Spinal cord (tissue), 10 donors: ENCODE data around the gene TCP11. TPM values are rescaled to one million over a fixed set of nuclear protein-coding genes. Genes with fewer than 3 reads are reported as not detected.

ENCODE experiments used
- DNase-seq, 6 donors: peaks; one replicate each; pipeline versions ENCODE4 v3.0.0 to v3.0.0-alpha.2; 2013 to 2015; ENCODE audit warnings: low spot score in 6 of 6, low read depth in 4 of 6
- H3K27ac ChIP-seq: one replicate; pipeline ENCODE4 v1.5.1; 2013; ENCODE audit warnings: low read depth, low read length, control low read depth
- H3K27me3 ChIP-seq: one replicate; pipeline ENCODE4 v1.6.1; 2013; ENCODE audit warnings: low read length; ENCODE audit not compliant: control insufficient read depth, insufficient read depth
- H3K36me3 ChIP-seq: one replicate; pipeline ENCODE4 v1.6.1; 2013; ENCODE audit warnings: low read length; ENCODE audit not compliant: control insufficient read depth, insufficient read depth
- H3K4me1 ChIP-seq: one replicate; pipeline ENCODE4 v1.6.1; 2013; ENCODE audit warnings: low read length; ENCODE audit not compliant: control insufficient read depth, insufficient read depth
- H3K4me3 ChIP-seq: one replicate; pipeline ENCODE4 v1.5.1; 2013; ENCODE audit warnings: low read depth, low read length, control low read depth
- H3K9me3 ChIP-seq: one replicate; pipeline ENCODE4 v1.6.1; 2013; ENCODE audit warnings: low read length; ENCODE audit not compliant: control insufficient read depth, insufficient read depth
- WGBS: methylation state at CpG from one replicate; pipeline ENCODE4 v1.1.5; 2013; ENCODE audit warnings: missing lambda C conversion rate; ENCODE audit not compliant: insufficient coverage; 5-methylcytosine and 5-hydroxymethylcytosine counted together
- polyA plus RNA-seq, 2 donors: library from polyadenylated mRNA; unstranded; fragments of 120-200 nt; gene quantifications; one replicate each; pipeline ENCODE4 v1.2.1, GENCODE V29; 2013; ENCODE audit not compliant: insufficient read length in 2 of 2
- total RNA-seq, 2 donors: library from RNA; depleted of rRNA in 1 of 2; stranded (reverse); fragments of 120-200 nt in 1 of 2; fragments of >200 nt in 1 of 2; gene quantifications; one replicate each; pipeline versions ENCODE4 v1.2.3 to v1.2.4, GENCODE V29; 2013 to 2014
- donor health status: healthy.

Gene TCP11
- total and polyA plus RNA-seq, 4 donors: 0.30 to 2.0 (median 0.45) TPM

DNA sequence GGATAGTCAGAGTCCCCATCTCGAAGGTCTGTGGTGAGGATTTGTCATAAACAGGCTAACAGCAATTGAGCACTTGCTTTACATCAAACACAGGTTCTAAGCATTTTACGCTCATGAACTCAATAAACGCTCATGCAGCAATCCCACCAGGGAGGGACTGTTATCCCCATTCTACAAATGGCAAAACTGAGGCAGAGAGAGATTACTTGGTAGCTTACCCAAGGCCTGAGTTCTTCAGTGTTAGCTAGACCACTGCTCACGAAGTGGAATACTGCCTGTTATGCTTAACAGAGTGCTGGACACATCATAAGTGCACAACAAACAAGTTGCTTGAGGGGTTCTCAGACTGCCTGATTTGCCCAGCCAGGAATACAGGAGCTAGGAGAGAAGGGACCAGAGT lies 23.7 kb upstream of the TCP11 start:
- Histone ChIP-seq H3K4me1 (peaks cover 23% of the 10 kb centered on the region), H3K36me3 (no peaks in the 10 kb centered on the region), H3K4me3 (no peak overlapping the region), H3K27me3 (no peaks in the 10 kb centered on the region), H3K9me3 (no peaks in the 10 kb centered on the region), H3K27ac (no peak overlapping the region)
- 96% methylated on average over 4 of the region's 4 CpGs for WGBS
- DNase-seq: no peak

- WGBS: 86% methylated on average over 6 of the region's 6 CpGs
- H3K27ac ChIP-seq: no peak overlapping the region
- no peak for DNase-seq
- no peaks in the 10 kb centered on the region for H3K9me3 ChIP-seq
- peaks cover 23% of the 10 kb centered on the region for H3K4me1 ChIP-seq
- no peaks in the 10 kb centered on the region for H3K27me3 ChIP-seq
- no peaks in the 10 kb centered on the region for H3K36me3 ChIP-seq
- no peak overlapping the region for H3K4me3 ChIP-seq
These were observed 23.1 kb upstream of the TCP11 start for GRCh38 chr6:35164277-35164676.

- Histone ChIP-seq H3K4me1 (peaks cover 20% of the 10 kb centered on the region), H3K27me3 (no peaks in the 10 kb centered on the region), H3K9me3 (no peaks in the 10 kb centered on the region), H3K27ac (no peak overlapping the region), H3K4me3 (no peak overlapping the region), H3K36me3 (no peaks in the 10 kb centered on the region)
- 87% methylated on average over 4 of the region's 7 CpGs for WGBS
- DNase-seq: no peak
These were observed 22.7 kb upstream of the TCP11 start for GRCh38 chr6:35163836-35164235.

- no peak overlapping the region for H3K4me3 ChIP-seq
- peak in 2 of 6 donors; percentile 35 to 45 for DNase-seq
- H3K4me1 ChIP-seq: peaks cover 14% of the 10 kb centered on the region
- 70% methylated on average over 2 of the region's 5 CpGs for WGBS
- H3K36me3 ChIP-seq: no peaks in the 10 kb centered on the region
- H3K9me3 ChIP-seq: no peaks in the 10 kb centered on the region
- no peak overlapping the region for H3K27ac ChIP-seq
- no peaks in the 10 kb centered on the region for H3K27me3 ChIP-seq
These were observed 20.9 kb upstream of the TCP11 start for GRCh38 chr6:35161776-35162607.

GRCh38 chr6:35161266-35161665 lies 20.1 kb upstream of the TCP11 start:
- Histone ChIP-seq H3K27me3 (no peaks in the 10 kb centered on the region), H3K36me3 (no peaks in the 10 kb centered on the region), H3K9me3 (no peaks in the 10 kb centered on the region), H3K27ac (no peak overlapping the region), H3K4me3 (no peak overlapping the region), H3K4me1 (peaks cover 11% of the 10 kb centered on the region)
- DNase-seq: peak in 2 of 6 donors; percentile 39 to 81

DNA sequence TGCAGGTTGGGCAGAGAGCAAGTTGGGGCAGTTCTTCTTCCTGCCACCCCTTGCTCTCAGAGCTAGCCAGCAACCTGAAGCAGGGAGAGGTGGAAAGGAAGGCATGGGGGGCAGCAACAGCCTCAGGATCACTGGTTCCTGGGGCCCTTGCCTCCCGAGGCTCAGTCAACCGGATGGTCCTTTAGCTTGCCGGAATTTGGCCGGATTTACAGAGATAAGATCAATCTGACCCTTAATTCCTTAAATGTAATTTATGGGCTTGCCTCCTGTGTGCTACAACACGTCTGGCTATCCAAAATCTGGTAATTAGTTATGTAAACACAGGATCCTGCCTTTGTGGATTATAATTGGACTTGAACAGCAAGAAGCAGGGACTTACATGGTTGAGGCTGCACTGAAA lies 19.5 kb upstream of the TCP11 start:
- no peak for DNase-seq
- no peak overlapping the region for H3K4me3 ChIP-seq
- whole genome bisulfite sequencing: 20% methylated on average over 1 of the region's 5 CpGs
- no peaks in the 10 kb centered on the region for H3K27me3 ChIP-seq
- H3K4me1 ChIP-seq: peaks cover 11% of the 10 kb centered on the region
- no peaks in the 10 kb centered on the region for H3K36me3 ChIP-seq
- H3K9me3 ChIP-seq: no peaks in the 10 kb centered on the region
- no peak overlapping the region for H3K27ac ChIP-seq

DNA sequence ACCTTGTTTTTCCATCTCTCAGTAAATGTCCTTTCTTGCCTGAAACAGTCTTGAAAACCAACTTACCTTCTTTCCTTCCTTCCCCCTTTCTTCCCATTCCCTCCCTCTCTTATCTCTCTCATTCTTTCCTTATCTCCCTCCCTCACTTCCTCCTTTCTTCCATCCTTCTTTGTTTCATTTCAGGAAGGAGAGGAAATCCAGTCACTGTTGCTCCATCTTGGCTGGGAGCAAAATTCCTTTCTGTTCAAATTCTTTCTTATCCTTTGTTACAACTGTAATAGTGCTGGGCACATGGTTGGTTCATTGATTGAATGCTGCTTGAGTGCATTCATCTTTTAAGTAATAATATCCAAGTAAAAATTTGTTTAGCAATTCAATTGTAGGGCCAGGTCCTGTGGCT lies 17.4 kb upstream of the TCP11 start:
- Histone ChIP-seq H3K4me3 (no peak overlapping the region), H3K9me3 (no peaks in the 10 kb centered on the region), H3K4me1 (peaks cover 11% of the 10 kb centered on the region), H3K27me3 (no peaks in the 10 kb centered on the region), H3K36me3 (no peaks in the 10 kb centered on the region), H3K27ac (no peak overlapping the region)
- DNase-seq: no peak

DNA sequence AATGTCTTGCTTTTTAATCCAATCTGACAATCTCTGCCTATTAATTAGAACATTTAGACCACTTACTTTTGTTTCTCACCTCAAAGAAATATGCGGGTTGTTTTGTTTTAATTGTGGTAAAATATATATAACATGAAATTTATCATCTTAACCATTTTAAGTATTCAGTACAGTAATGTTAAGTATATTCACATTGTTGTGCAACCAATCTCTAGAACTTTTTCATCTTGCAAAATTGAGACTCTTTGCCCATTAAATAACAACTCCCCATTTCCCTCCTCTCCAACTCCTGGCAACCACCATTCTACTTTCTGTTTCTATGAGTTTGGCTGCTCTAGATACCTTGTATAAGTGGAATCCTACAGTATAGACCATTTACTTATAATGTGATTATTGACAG lies 13.8 kb upstream of the TCP11 start:
- no peak overlapping the region for H3K4me3 ChIP-seq

GRCh38 chr6:35154262-35154661 lies 13.1 kb upstream of the TCP11 start:
- H3K27me3 ChIP-seq: no peaks in the 10 kb centered on the region
- H3K9me3 ChIP-seq: no peaks in the 10 kb centered on the region
- H3K36me3 ChIP-seq: no peaks in the 10 kb centered on the region
- no peaks in the 10 kb centered on the region for H3K4me1 ChIP-seq
- no peak overlapping the region for H3K4me3 ChIP-seq
- no CpG with 5 or more reads among the region's 2 CpGs for WGBS
- DNase-seq: no peak
- no peak overlapping the region for H3K27ac ChIP-seq

More for the DNA sequence above, 13.8 kb upstream of the TCP11 start:
- WGBS: no CpG with 5 or more reads among the region's 1 CpG
- H3K27me3 ChIP-seq: no peaks in the 10 kb centered on the region
- no peaks in the 10 kb centered on the region for H3K36me3 ChIP-seq
- H3K9me3 ChIP-seq: no peaks in the 10 kb centered on the region
- no peak overlapping the region for H3K27ac ChIP-seq
- DNase-seq: no peak
- no peaks in the 10 kb centered on the region for H3K4me1 ChIP-seq

DNA sequence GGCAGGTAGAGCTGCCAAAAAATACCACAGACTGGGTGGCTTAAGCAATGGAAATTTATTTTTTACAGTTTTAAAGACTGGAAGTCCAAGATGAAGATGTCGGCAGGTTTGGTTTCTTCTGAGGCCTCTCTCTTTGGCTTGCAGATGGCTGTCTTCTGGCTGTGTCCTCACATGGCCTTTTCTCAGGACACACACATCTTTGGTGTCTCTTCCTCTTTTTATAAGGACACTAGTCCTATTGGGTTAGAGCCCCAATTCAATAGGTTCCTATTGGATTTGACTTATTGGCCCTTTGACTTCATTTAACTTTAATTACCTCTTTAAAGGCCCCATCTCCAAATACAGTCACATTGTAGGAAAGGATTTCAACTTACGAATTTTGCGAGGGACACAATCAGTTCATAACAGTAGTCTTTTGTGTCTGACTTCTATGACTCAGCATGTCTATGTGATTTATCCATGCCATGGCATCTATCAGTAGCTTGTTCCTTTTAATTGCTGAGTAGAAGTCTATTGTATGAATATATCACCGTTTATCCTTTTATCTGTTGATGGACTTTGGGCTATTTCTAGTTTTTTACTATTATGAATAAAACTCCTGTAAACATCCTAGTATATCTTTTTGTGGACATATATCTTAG lies 11.0 kb upstream of the TCP11 start:
- H3K9me3 ChIP-seq: no peaks in the 10 kb centered on the region
- peaks cover 11% of the 10 kb centered on the region for H3K4me1 ChIP-seq
- no peaks in the 10 kb centered on the region for H3K27me3 ChIP-seq
- no peak overlapping the region for H3K4me3 ChIP-seq
- no peaks in the 10 kb centered on the region for H3K36me3 ChIP-seq
- WGBS: 100% methylated on average over 1 of the region's 4 CpGs
- no peak for DNase-seq
- no peak overlapping the region for H3K27ac ChIP-seq
